H1 (cell line): Measurements from ENCODE around the gene MNAT1. TPM values are rescaled to one million over a fixed set of nuclear protein-coding genes. Genes with fewer than 3 reads are reported as not detected.

ENCODE experiments used
- CTCF ChIA-PET: fragments of 300-600 bp; sonication (Branson Sonifier 250); formaldehyde crosslinking; loops from one replicate; lab custom pipeline; 2021; ENCODE audit not compliant: partially characterized antibody; lab: Charles Lee
- POLR2A ChIA-PET: fragments of 300-600 bp; sonication (Branson Sonifier 250); formaldehyde crosslinking; loops from one replicate; lab custom pipeline; 2021; ENCODE audit warnings: inconsistent platforms; ENCODE audit not compliant: partially characterized antibody; lab: Charles Lee
- DNase-seq, 2 experiments: peaks; one replicate each; pipeline versions ENCODE4 v3.0.0 to v3.0.0-alpha.2; 2010 to 2022; ENCODE audit warnings: low spot score in 2 of 2, low read depth in 1 of 2, mixed read lengths in 1 of 2
- FAIRE-seq: peaks from 2 replicates; lab custom pipeline; 2011; peaks lifted over from hg19 to GRCh38; lab: Jason Lieb, UNC
- H2AFZ ChIP-seq: 2 replicates; pipeline ENCODE4 v1.8.1; 2012; ENCODE audit warnings: low read length, inconsistent platforms
- H2AK5ac ChIP-seq: 2 replicates; pipeline ENCODE4 v1.6.1; 2013; ENCODE audit warnings: low read depth, low read length
- H2BK120ac ChIP-seq: replicated peaks from 2 replicates; pipeline ENCODE3; 2013; ENCODE audit warnings: low read depth, low read length, inconsistent platforms
- H2BK12ac ChIP-seq: 2 replicates; pipeline ENCODE4 v1.6.1; 2013; ENCODE audit warnings: low read depth, low read length
- H2BK15ac ChIP-seq: 2 replicates; pipeline ENCODE4 v1.6.1; 2013; ENCODE audit warnings: low read length
- H2BK20ac ChIP-seq: 2 replicates; pipeline ENCODE4 v1.6.1; 2013; ENCODE audit warnings: low read length
- H2BK5ac ChIP-seq: 2 replicates; pipeline ENCODE4 v1.6.1; 2013; ENCODE audit warnings: low read depth, low read length
- H3K14ac ChIP-seq: 2 replicates; pipeline ENCODE4 v1.6.1; 2013; ENCODE audit warnings: inconsistent platforms; ENCODE audit not compliant: insufficient read length
- H3K18ac ChIP-seq: 2 replicates; pipeline ENCODE4 v1.6.1; 2013; ENCODE audit warnings: low read length; ENCODE audit errors: extremely low read depth
- H3K23ac ChIP-seq: 2 replicates; pipeline ENCODE4 v1.6.1; 2013; ENCODE audit warnings: inconsistent platforms; ENCODE audit not compliant: insufficient read length
- H3K23me2 ChIP-seq: 2 replicates; pipeline ENCODE4 v1.6.1; 2013; ENCODE audit warnings: low read depth, low read length
- H3K27ac ChIP-seq: 2 replicates; pipeline ENCODE4 v1.6.1; 2011; ENCODE audit warnings: low read depth, low read length, inconsistent platforms
- H3K27me3 ChIP-seq, 4 experiments: replicated peaks in 1 of 4; 1 replicate in 1 of 4; 2 replicates in 3 of 4; pipeline versions ENCODE4 v1.6.1 to v1.8.1; 2011 to 2013; ENCODE audit warnings: low read length in 3 of 4, mild to moderate bottlenecking in 3 of 4, inconsistent platforms in 2 of 4, mixed read lengths in 2 of 4, moderate library complexity in 1 of 4; ENCODE audit not compliant: control insufficient read depth in 3 of 4, insufficient read depth in 3 of 4; ENCODE audit errors: extremely low read depth in 1 of 4
- H3K36me3 ChIP-seq, 4 experiments: 2 replicates each; pipeline versions ENCODE4 v1.6.1 to v1.8.1; 2011 to 2013; ENCODE audit warnings: mild to moderate bottlenecking in 4 of 4, low read length in 3 of 4, moderate library complexity in 2 of 4, control low read depth in 1 of 4, inconsistent platforms in 1 of 4; ENCODE audit not compliant: insufficient read depth in 4 of 4, control insufficient read depth in 2 of 4
- H3K4ac ChIP-seq: replicated peaks from 2 replicates; pipeline ENCODE3; 2013; ENCODE audit warnings: low read length, low read depth, mixed read lengths, inconsistent platforms; ENCODE audit not compliant: insufficient read length
- H3K4me1 ChIP-seq, 4 experiments: replicated peaks in 1 of 4; 1 replicate in 1 of 4; 2 replicates in 3 of 4; pipeline versions ENCODE4 v1.6.1 to v1.8.1; 2011 to 2013; ENCODE audit warnings: low read length in 3 of 4, inconsistent platforms in 2 of 4, mixed read lengths in 1 of 4; ENCODE audit not compliant: insufficient read depth in 4 of 4, control insufficient read depth in 3 of 4
- H3K4me2 ChIP-seq, 2 experiments: 2 replicates each; pipeline versions ENCODE4 v1.6.1 to v1.8.1; 2011 to 2013; ENCODE audit warnings: low read depth in 2 of 2, low read length in 2 of 2, control low read depth in 1 of 2, inconsistent platforms in 1 of 2, mild to moderate bottlenecking in 1 of 2; ENCODE audit not compliant: insufficient read depth in 1 of 2
- H3K4me3 ChIP-seq, 4 experiments: fragments of 200-600, 300-600 bp in 1 of 4; sonication (generic), shearing (Covaris generic), sonication (Bioruptor Twin) in 1 of 4; 2 replicates each; pipeline versions ENCODE4 v1.5.1 to v1.8.1; 2011 to 2016; ENCODE audit warnings: low read length in 4 of 4, low read depth in 3 of 4, control low read depth in 2 of 4, inconsistent platforms in 2 of 4, mild to moderate bottlenecking in 2 of 4, mixed read lengths in 1 of 4, moderate library complexity in 1 of 4; ENCODE audit not compliant: insufficient read depth in 2 of 4; ENCODE audit errors: extremely low read depth in 1 of 4
- H3K56ac ChIP-seq: replicated peaks from 2 replicates; pipeline ENCODE3; 2013; ENCODE audit warnings: low read depth, mild to moderate bottlenecking, mixed read lengths, low read length, inconsistent platforms; ENCODE audit not compliant: insufficient read length
- H3K79me1 ChIP-seq: 2 replicates; pipeline ENCODE4 v1.6.1; 2013; ENCODE audit warnings: low read depth, low read length, control low read depth
- H3K79me2 ChIP-seq, 2 experiments: 2 replicates each; pipeline versions ENCODE4 v1.6.1 to v1.8.1; 2012 to 2013; ENCODE audit warnings: low read length in 2 of 2, mild to moderate bottlenecking in 2 of 2, inconsistent platforms in 1 of 2; ENCODE audit not compliant: insufficient read depth in 2 of 2, control insufficient read depth in 1 of 2
- H3K9ac ChIP-seq, 4 experiments: replicated peaks in 1 of 4; 1 replicate in 1 of 4; 2 replicates in 3 of 4; pipeline versions ENCODE4 v1.6.1 to v1.8.1; 2011 to 2013; ENCODE audit warnings: low read depth in 3 of 4, low read length in 3 of 4, control low read depth in 2 of 4, mild to moderate bottlenecking in 2 of 4, moderate library complexity in 2 of 4, inconsistent platforms in 1 of 4; ENCODE audit errors: extremely low read depth in 1 of 4
- H3K9me3 ChIP-seq, 2 experiments: 2 replicates each; pipeline versions ENCODE4 v1.6.1 to v1.8.1; 2012 to 2013; ENCODE audit warnings: mild to moderate bottlenecking in 2 of 2, moderate library complexity in 2 of 2, control low read depth in 1 of 2, inconsistent platforms in 1 of 2, low read depth in 1 of 2, low read length in 1 of 2, mixed read lengths in 1 of 2; ENCODE audit not compliant: insufficient read depth in 2 of 2
- H4K20me1 ChIP-seq, 2 experiments: replicated peaks in 1 of 2; 2 replicates each; pipeline versions ENCODE3 to v1.8.1; 2011 to 2013; ENCODE audit warnings: inconsistent platforms in 2 of 2, low read length in 2 of 2, mild to moderate bottlenecking in 1 of 2; ENCODE audit not compliant: insufficient read depth in 2 of 2, control insufficient read depth in 1 of 2
- H4K5ac ChIP-seq: 2 replicates; pipeline ENCODE4 v1.6.1; 2013; ENCODE audit warnings: low read length, low read depth, mixed read lengths, inconsistent platforms; ENCODE audit not compliant: insufficient read length
- H4K8ac ChIP-seq: 2 replicates; pipeline ENCODE4 v1.8.0; 2013; ENCODE audit warnings: mild to moderate bottlenecking, moderate library complexity, low read length, inconsistent platforms; ENCODE audit not compliant: insufficient read depth; ENCODE audit errors: extremely low read depth
- H4K91ac ChIP-seq: replicated peaks from 2 replicates; pipeline ENCODE3; 2013; ENCODE audit warnings: low read length, mixed read lengths, inconsistent platforms; ENCODE audit not compliant: insufficient read length
- BCL11A ChIP-seq, 2 experiments: IDR thresholded peaks; one replicate each; pipeline ENCODE4 v1.6.1; 2011; ENCODE audit warnings: low read depth in 2 of 2, low read length in 2 of 2, mild to moderate bottlenecking in 2 of 2
- KDM1A ChIP-seq: fragments of 200-600, 300-600 bp; sonication (generic); IDR thresholded peaks from 2 replicates; pipeline ENCODE4 v1.7.1; 2016; ENCODE audit warnings: mild to moderate bottlenecking, low read length, borderline replicate concordance
- MAFK ChIP-seq: IDR thresholded peaks from 2 replicates; pipeline ENCODE4 v1.6.1; 2012; ENCODE audit warnings: low read depth, mild to moderate bottlenecking, improper control_type of control experiment, low read length
- POLR2A ChIP-seq, 2 experiments: IDR thresholded peaks; 1 replicate in 1 of 2; 2 replicates in 1 of 2; pipeline ENCODE4 v1.6.1; 2011; ENCODE audit warnings: low read depth in 2 of 2, low read length in 2 of 2, mild to moderate bottlenecking in 2 of 2; ENCODE audit errors: control extremely low read depth in 1 of 2
- RBBP5 ChIP-seq: IDR thresholded peaks from 2 replicates; pipeline ENCODE4 v1.7.1; 2012; ENCODE audit warnings: low read depth, mild to moderate bottlenecking, inconsistent platforms, low read length, moderate library complexity, borderline replicate concordance
- RXRA ChIP-seq: IDR thresholded peaks from 2 replicates; pipeline ENCODE4 v1.6.1; 2011; ENCODE audit warnings: low read depth, mild to moderate bottlenecking, low read length, moderate library complexity; ENCODE audit not compliant: insufficient read depth
- SAP30 ChIP-seq: fragments of 300-600 bp; sonication (generic); IDR thresholded peaks from 2 replicates; pipeline ENCODE4 v1.7.1; 2012; ENCODE audit warnings: low read length, moderate library complexity, mild to moderate bottlenecking, inconsistent platforms; ENCODE audit not compliant: insufficient read depth, insufficient replicate concordance
- SP2 ChIP-seq: IDR thresholded peaks from 2 replicates; pipeline ENCODE4 v1.6.1; 2012; ENCODE audit warnings: mild to moderate bottlenecking, low read length, inconsistent platforms
- SRF ChIP-seq: IDR thresholded peaks from 2 replicates; pipeline ENCODE4 v1.6.1; 2011; ENCODE audit warnings: mild to moderate bottlenecking, low read depth, low read length, moderate library complexity
- TCF12 ChIP-seq: IDR thresholded peaks from 2 replicates; pipeline ENCODE4 v1.6.1; 2011; ENCODE audit warnings: low read depth, mild to moderate bottlenecking, low read length
- TEAD4 ChIP-seq: IDR thresholded peaks from 2 replicates; pipeline ENCODE4 v1.6.1; 2012; ENCODE audit warnings: low read depth, low read length, inconsistent platforms, mixed read lengths
- ZNF274 ChIP-seq: IDR thresholded peaks from 2 replicates; pipeline ENCODE4 v1.7.0; 2012; ENCODE audit warnings: low read length, borderline replicate concordance; ENCODE audit errors: extremely low read depth
- polyA plus RNA-seq, 7 experiments: library from polyadenylated mRNA; depleted of rRNA in 3 of 7; stranded (reverse) in 5 of 7; unstranded in 2 of 7; fragments of >200 nt in 5 of 7; fragments of 200-250 nt in 2 of 7; gene quantifications; 1 replicate in 5 of 7; 2 replicates in 1 of 7; 4 replicates in 1 of 7; pipeline versions ENCODE4 v1.2.1 to v1.2.3, GENCODE V29; 2011 to 2013; ENCODE audit warnings: missing spikeins in 2 of 7, mixed read lengths in 2 of 7
- total RNA-seq: library from RNA; stranded (reverse); fragmentation: NEBNext Ultra II Directional; extraction: Animal tissue kit (Norgen Biotek cat#: 25700); gene quantifications from 2 replicates; pipeline ENCODE4 v1.2.1, GENCODE V29; 2021

MNAT1 gene
- total and polyA plus RNA-seq, 2 of the 8 experiments (the other 6 are each of a cell fraction or from before 2014, with no cell fraction given) = 34.7 to 52.1 TPM

DNA sequence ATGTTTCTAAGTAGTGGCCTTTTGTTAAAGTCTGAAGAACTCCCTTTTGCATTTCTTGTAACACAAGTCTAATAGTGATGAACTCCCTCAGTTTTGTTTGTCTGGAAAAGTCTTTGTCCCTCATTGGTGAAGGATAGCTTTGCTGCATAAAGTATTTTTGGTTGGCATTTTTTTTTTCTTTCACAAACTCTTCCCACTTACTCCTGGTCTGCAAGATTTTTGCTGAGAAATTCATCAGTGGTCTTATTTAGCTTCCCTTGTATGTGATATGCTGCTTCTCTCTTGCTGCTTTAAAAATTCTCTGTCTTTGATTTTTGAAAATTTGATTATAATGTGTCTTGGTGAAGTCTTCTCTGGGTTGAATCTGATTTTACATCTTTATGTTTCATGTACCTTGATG is 223.6 kb downstream of the MNAT1 start:
- Histone ChIP-seq H3K9ac (no peak overlapping the region), H4K8ac (no peak overlapping the region), H2BK20ac (no peak overlapping the region), H2AFZ (no peak overlapping the region), H3K18ac (no peak overlapping the region), H3K79me2 (no peaks in the 10 kb centered on the region; a peak in 1 of 4 replicates), H3K27me3 (no peaks in the 10 kb centered on the region), H3K4ac (no peak overlapping the region)
- POLR2A ChIA-PET = no interaction called here
- TF ChIP-seq TCF12 = no peak
- TF ChIP-seq SRF = no peak
- TF ChIP-seq BCL11A (IDR thresholded peaks at IDR 0.05; ENCODE audit: low read depth in 2 of 2, low read length in 2 of 2) = no peak
- TF ChIP-seq SP2 = no peak
- no peak for TF ChIP-seq TEAD4
- no peak for TF ChIP-seq RBBP5
- no peak for TF ChIP-seq RXRA
- TF ChIP-seq ZNF274 = no peak
- TF ChIP-seq POLR2A (IDR thresholded peaks at IDR 0.05; ENCODE audit: control extremely low read depth in 1 of 2, low read depth in 2 of 2, low read length in 2 of 2) = no peak
- no peak for TF ChIP-seq MAFK
- TF ChIP-seq KDM1A = no peak
- no peak for TF ChIP-seq SAP30
- TF ChIP-seq, all 59 proteins: peak for 0
- no peak overlapping the region for H3K14ac ChIP-seq
- H4K20me1 ChIP-seq = no peaks in the 10 kb centered on the region
- no peak for DNase-seq
- H4K5ac ChIP-seq = no peak overlapping the region
- no peak overlapping the region for H3K4me2 ChIP-seq
- no peaks in the 10 kb centered on the region; a peak in 1 of 8 replicates for H3K36me3 ChIP-seq
- no peaks in the 10 kb centered on the region; the same call in 1 of the 2 replicates for H3K23me2 ChIP-seq
- CTCF ChIA-PET = interaction anchor here (1.0 kb wide), 1 partner anchor 311 kb away, joined by 3 read pairs; no protein-coding TSS in a partner anchor
- H2BK5ac ChIP-seq = no peak overlapping the region
- FAIRE-seq = no peak
- no peak overlapping the region for H2BK15ac ChIP-seq
- no peak overlapping the region for H3K23ac ChIP-seq
- H3K9me3 ChIP-seq = peaks cover 5 to 19% of the 10 kb centered on the region in 2 experiments
- H3K4me1 ChIP-seq = no peaks in the 10 kb centered on the region
- H3K27ac ChIP-seq = no peak overlapping the region
- no peak overlapping the region for H2BK12ac ChIP-seq
- H3K79me1 ChIP-seq = no peaks in the 10 kb centered on the region; the same call in 1 of the 2 replicates
- no peak overlapping the region for H4K91ac ChIP-seq
- H3K56ac ChIP-seq = no peak overlapping the region
- no peak overlapping the region for H3K4me3 ChIP-seq
- H2AK5ac ChIP-seq = no peak overlapping the region
- H2BK120ac ChIP-seq = no peak overlapping the region
